GM12878 (cell line): ENCODE results near the gene BCAN. TPM values are rescaled to one million over a fixed set of nuclear protein-coding genes. Genes with fewer than 3 reads are reported as not detected.

Source experiments
- ATAC-seq: fragments of 200-7000 bp; cut with Tn5 transposase; 3 replicates; pipeline ENCODE4 v1.9.1; 2020; ENCODE audit warnings: mild to moderate bottlenecking, moderate library complexity
- BruUV-seq: library from RNA; stranded (reverse); fragments of 400-500 nt; replicated peaks from 2 replicates; lab custom pipeline; 2021; lab: Mats Ljungman, UMichigan
- CTCF ChIA-PET: fragments of 300-600 bp; sonication (Branson Sonifier 250); formaldehyde crosslinking; extraction: SDS; loops from one replicate; lab custom pipeline; 2021; ENCODE audit warnings: inconsistent platforms; lab: Yijun Ruan, JAX
- POLR2A ChIA-PET: fragments of 350-600 bp; formaldehyde crosslinking; extraction: SDS; loops from one replicate; lab custom pipeline; 2021; ENCODE audit warnings: inconsistent platforms; lab: Charles Lee
- RAD21 ChIA-PET: fragments of 300-600 bp; sonication (Branson Sonifier 250); formaldehyde crosslinking; loops from one replicate; lab custom pipeline; 2023; ENCODE audit warnings: antibody characterized with exemption; ENCODE audit not compliant: unreplicated experiment; lab: Charles Lee
- SMC1A ChIA-PET: fragments of 300-600 bp; sonication (Branson Sonifier 250); formaldehyde crosslinking; loops from one replicate; lab custom pipeline; 2023; ENCODE audit not compliant: unreplicated experiment, uncharacterized antibody; lab: Charles Lee
- DNase-seq: peaks from one replicate; pipeline ENCODE4 v3.0.0-alpha.2; 2011; ENCODE audit warnings: low read depth, low spot score
- FAIRE-seq: peaks from 3 replicates; lab custom pipeline; 2011; peaks lifted over from hg19 to GRCh38; lab: Jason Lieb, UNC
- H2AFZ ChIP-seq: 2 replicates; pipeline ENCODE4 v1.6.0; 2011; ENCODE audit warnings: low read depth, low read length, control low read depth; ENCODE audit not compliant: control insufficient read depth
- H3K27ac ChIP-seq: 2 replicates; pipeline ENCODE4 v1.5.1; 2011; ENCODE audit warnings: control low read depth; ENCODE audit not compliant: control insufficient read depth, insufficient read depth
- H3K27me3 ChIP-seq, 2 experiments: replicated peaks in 1 of 2; 2 replicates each; pipeline versions ENCODE4 v1.6.0 to v1.6.1; 2011; ENCODE audit warnings: low read length in 1 of 2; ENCODE audit not compliant: control insufficient read depth in 2 of 2, insufficient read depth in 2 of 2
- H3K36me3 ChIP-seq, 2 experiments: 2 replicates each; pipeline ENCODE4 v1.5.1; 2011; ENCODE audit warnings: low read length in 1 of 2; ENCODE audit not compliant: control insufficient read depth in 2 of 2, insufficient read depth in 2 of 2
- H3K4me1 ChIP-seq: 2 replicates; pipeline ENCODE4 v1.6.1; 2011; ENCODE audit warnings: mild to moderate bottlenecking, low read length, moderate library complexity, mixed read lengths; ENCODE audit not compliant: control insufficient read depth, insufficient read depth
- H3K4me2 ChIP-seq: 2 replicates; pipeline ENCODE4 v1.6.0; 2011; ENCODE audit warnings: control low read depth; ENCODE audit not compliant: control insufficient read depth, insufficient read depth
- H3K4me3 ChIP-seq: fragments of 200-600 bp; sonication (generic); 2 replicates; pipeline ENCODE4 v1.5.1; 2016
- H3K79me2 ChIP-seq: 2 replicates; pipeline ENCODE4 v1.6.0; 2011; ENCODE audit warnings: low read length; ENCODE audit not compliant: control insufficient read depth, insufficient read depth
- H3K9ac ChIP-seq: 2 replicates; pipeline ENCODE4 v1.8.0; 2011; ENCODE audit warnings: low read length, control low read depth, mixed read lengths; ENCODE audit not compliant: control insufficient read depth, insufficient read depth
- H3K9me3 ChIP-seq: replicated peaks from 3 replicates; pipeline ENCODE4 v1.5.1; 2011; ENCODE audit warnings: mild to moderate bottlenecking, low read length; ENCODE audit not compliant: control insufficient read depth, insufficient read depth
- H4K20me1 ChIP-seq: 2 replicates; pipeline ENCODE4 v1.6.0; 2011; ENCODE audit not compliant: control insufficient read depth, insufficient read depth
- CHD2 ChIP-seq: IDR thresholded peaks from 2 replicates; pipeline ENCODE4 v1.6.1; 2011; ENCODE audit warnings: low read depth, low read length, improper control_type of control experiment, borderline replicate concordance
- EGR1 ChIP-seq, 2 experiments: IDR thresholded peaks; 1 replicate in 1 of 2; 2 replicates in 1 of 2; pipeline ENCODE4 v1.6.1; 2011 to 2012; ENCODE audit warnings: low read depth in 2 of 2, low read length in 2 of 2, borderline replicate concordance in 1 of 2, mild to moderate bottlenecking in 1 of 2, moderate library complexity in 1 of 2
- MTA2 ChIP-seq: fragments of 450-650 bp; IDR thresholded peaks from 2 replicates; pipeline ENCODE4 v1.6.1; 2016; ENCODE audit warnings: low read depth, mild to moderate bottlenecking, moderate library complexity
- MYC ChIP-seq: IDR thresholded peaks from 2 replicates; pipeline ENCODE4 v1.6.1; 2011; ENCODE audit warnings: mild to moderate bottlenecking, low read length, moderate library complexity, inconsistent platforms; ENCODE audit not compliant: insufficient read depth, insufficient replicate concordance, insufficient read length, severe bottlenecking
- NFYA ChIP-seq: IDR thresholded peaks from 2 replicates; pipeline ENCODE4 v1.6.1; 2011; ENCODE audit warnings: low read depth, mild to moderate bottlenecking, low read length, improper control_type of control experiment, borderline replicate concordance
- PML ChIP-seq: IDR thresholded peaks from 2 replicates; pipeline ENCODE4 v1.6.1; 2012; ENCODE audit warnings: low read length, inconsistent platforms
- ZNF687 ChIP-seq: fragments of 450-650 bp; IDR thresholded peaks from 2 replicates; pipeline ENCODE4 v1.6.1; 2017; ENCODE audit warnings: mild to moderate bottlenecking, moderate library complexity
- WGBS: methylation state at CpG from one replicate; pipeline ENCODE4 v1.1.6; 2016; ENCODE audit warnings: low lambda C conversion rate; ENCODE audit not compliant: insufficient replicate concordance, insufficient coverage; ENCODE audit errors: missing lambda C conversion rate; 5-methylcytosine and 5-hydroxymethylcytosine counted together
- in situ Hi-C: fragments of 300-500 bp; cut with MboI; formaldehyde crosslinking; loops from 9 replicates; pipeline ENCODE4 v1.14.3; 2018; ENCODE audit warnings: mixed read lengths
- intact Hi-C: fragments of 100-400 bp; cut with micrococcal nuclease; formaldehyde crosslinking; loops from one replicate; pipeline ENCODE4 v1.14.2; 2022; ENCODE audit not compliant: unreplicated experiment
- polyA plus RNA-seq, 11 experiments: library from polyadenylated mRNA; depleted of rRNA in 4 of 11; unstranded in 6 of 11; stranded (reverse) in 5 of 11; fragments of >200 nt; fragmentation: Nextera tagmentation in 4 of 11; fragmentation: Illumina TruSeq in 1 of 11; extraction: Ambion mirVana in 4 of 11; extraction: Trizol in 1 of 11; gene quantifications; 1 replicate in 1 of 11; 2 replicates in 10 of 11; pipeline versions ENCODE4 v1.2.1 to v1.2.3, GENCODE V29; 2011 to 2016; ENCODE audit warnings: inconsistent platforms in 2 of 11, missing spikeins in 2 of 11, low read depth in 1 of 11
- total RNA-seq, 4 experiments: library from RNA; depleted of rRNA in 3 of 4; stranded (reverse); fragments of >200 nt in 3 of 4; fragmentation: Illumina TruSeq in 1 of 4; extraction: Trizol in 1 of 4; gene quantifications; 2 replicates each; pipeline versions ENCODE4 v1.2.1 to v1.2.3, GENCODE V29; 2013 to 2021
- TF ChIP-seq, protein P1 (sequence below): IDR thresholded peaks from 2 replicates; pipeline ENCODE4 v1.6.1; 2012; ENCODE audit warnings: mild to moderate bottlenecking, low read depth, low read length

BCAN gene
- total and polyA plus RNA-seq, 10 of the 15 experiments (the other 5 are each of a cell fraction or from before 2014, with no cell fraction given), result 0.05 to 1.3 (median 0.18) TPM; not detected in 1

- TF ChIP-seq ZNF687 (no peak), NFYA (no peak), CHD2 (no peak)
- TF ChIP-seq, protein P1, sequence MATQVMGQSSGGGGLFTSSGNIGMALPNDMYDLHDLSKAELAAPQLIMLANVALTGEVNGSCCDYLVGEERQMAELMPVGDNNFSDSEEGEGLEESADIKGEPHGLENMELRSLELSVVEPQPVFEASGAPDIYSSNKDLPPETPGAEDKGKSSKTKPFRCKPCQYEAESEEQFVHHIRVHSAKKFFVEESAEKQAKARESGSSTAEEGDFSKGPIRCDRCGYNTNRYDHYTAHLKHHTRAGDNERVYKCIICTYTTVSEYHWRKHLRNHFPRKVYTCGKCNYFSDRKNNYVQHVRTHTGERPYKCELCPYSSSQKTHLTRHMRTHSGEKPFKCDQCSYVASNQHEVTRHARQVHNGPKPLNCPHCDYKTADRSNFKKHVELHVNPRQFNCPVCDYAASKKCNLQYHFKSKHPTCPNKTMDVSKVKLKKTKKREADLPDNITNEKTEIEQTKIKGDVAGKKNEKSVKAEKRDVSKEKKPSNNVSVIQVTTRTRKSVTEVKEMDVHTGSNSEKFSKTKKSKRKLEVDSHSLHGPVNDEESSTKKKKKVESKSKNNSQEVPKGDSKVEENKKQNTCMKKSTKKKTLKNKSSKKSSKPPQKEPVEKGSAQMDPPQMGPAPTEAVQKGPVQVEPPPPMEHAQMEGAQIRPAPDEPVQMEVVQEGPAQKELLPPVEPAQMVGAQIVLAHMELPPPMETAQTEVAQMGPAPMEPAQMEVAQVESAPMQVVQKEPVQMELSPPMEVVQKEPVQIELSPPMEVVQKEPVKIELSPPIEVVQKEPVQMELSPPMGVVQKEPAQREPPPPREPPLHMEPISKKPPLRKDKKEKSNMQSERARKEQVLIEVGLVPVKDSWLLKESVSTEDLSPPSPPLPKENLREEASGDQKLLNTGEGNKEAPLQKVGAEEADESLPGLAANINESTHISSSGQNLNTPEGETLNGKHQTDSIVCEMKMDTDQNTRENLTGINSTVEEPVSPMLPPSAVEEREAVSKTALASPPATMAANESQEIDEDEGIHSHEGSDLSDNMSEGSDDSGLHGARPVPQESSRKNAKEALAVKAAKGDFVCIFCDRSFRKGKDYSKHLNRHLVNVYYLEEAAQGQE, result no peak
Measured at GRCh38 chr1:156694690-156694962, 52.7 kb downstream of the BCAN start (continued).

DNA sequence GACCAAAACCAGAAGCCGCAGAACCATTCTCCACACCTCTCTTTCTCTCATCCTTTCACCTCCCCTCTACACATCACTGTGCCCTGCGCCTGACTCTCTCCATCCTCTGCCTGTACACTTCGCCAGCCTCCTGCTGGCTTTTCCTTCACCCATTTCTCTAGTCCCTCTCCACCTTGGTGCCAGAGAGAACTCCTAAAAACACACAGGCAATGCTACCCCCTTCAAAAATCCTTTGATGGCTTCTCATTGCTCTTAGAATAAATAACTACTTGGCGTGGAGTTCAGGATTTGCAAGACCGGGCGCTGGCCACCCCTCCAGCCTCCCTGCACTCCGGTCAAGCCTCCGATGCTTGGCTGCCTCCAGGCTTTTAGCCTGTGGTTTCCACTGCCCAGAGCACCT, 54.8 kb downstream of the BCAN start:
- ATAC-seq, result no peak

More for the DNA sequence above, 54.8 kb downstream of the BCAN start:
- Histone ChIP-seq H4K20me1 (no peaks in the 10 kb centered on the region), H3K4me3 (no peak overlapping the region), H3K9ac (no peak overlapping the region), H3K36me3 (no peaks in the 10 kb centered on the region), H3K9me3 (no peaks in the 10 kb centered on the region), H3K27ac (no peak overlapping the region), H3K4me2 (no peak overlapping the region), H3K4me1 (no peaks in the 10 kb centered on the region), H3K79me2 (no peaks in the 10 kb centered on the region), H3K27me3 (peaks cover 6 to 16% of the 10 kb centered on the region in 2 experiments), H2AFZ (no peak overlapping the region)
- BruUV-seq, result no TSS peak
- ChIA-PET POLR2A (no interaction called here), CTCF (interaction anchor here (0.9 to 1.2 kb wide), 2 partner anchors 11 to 25 kb away, joined by 3 read pairs; no protein-coding TSS in a partner anchor), SMC1A (interaction anchor here (1.1 kb wide), 1 partner anchor 17 kb away, joined by 3 read pairs; no protein-coding TSS in a partner anchor), RAD21 (interaction anchor here (1.3 kb wide), 1 partner anchor 10 kb away, joined by 4 read pairs; no protein-coding TSS in a partner anchor)
- WGBS, result 52% methylated on average over 8 of the region's 8 CpGs
- DNase-seq (no peak), FAIRE-seq (no peak)
- TF ChIP-seq MYC, result no peak
- TF ChIP-seq EGR1 (IDR thresholded peaks at IDR 0.05; ENCODE audit: borderline replicate concordance in 1 of 2, low read depth in 2 of 2, low read length in 2 of 2), result no peak
- no peak for TF ChIP-seq MTA2
- TF ChIP-seq PML, result no peak
- intact Hi-C loops, result no loop called here
- in situ Hi-C loops, result no loop called here
